Endodermal cell (in vitro differentiated cells): Measurements from ENCODE around the gene FAM50A. TPM values are rescaled to one million over a fixed set of nuclear protein-coding genes. Genes with fewer than 3 reads are reported as not detected.

Source experiments
- DNase-seq: peaks from one replicate; pipeline ENCODE4 v3.0.0-alpha.2; 2017
- H3K27ac ChIP-seq: 2 replicates; pipeline ENCODE4 v1.5.1; 2013; ENCODE audit warnings: mild to moderate bottlenecking, low read depth, low read length, moderate library complexity
- H3K27me3 ChIP-seq: 2 replicates; pipeline ENCODE4 v1.6.1; 2013; ENCODE audit warnings: mild to moderate bottlenecking, low read length, moderate library complexity; ENCODE audit not compliant: insufficient read depth, control insufficient read depth, poor library complexity, severe bottlenecking
- H3K36me3 ChIP-seq: 2 replicates; pipeline ENCODE4 v1.7.0; 2013; ENCODE audit warnings: mild to moderate bottlenecking, low read length, moderate library complexity; ENCODE audit not compliant: control insufficient read depth, insufficient read depth
- H3K4me1 ChIP-seq: one replicate; pipeline ENCODE4 v1.7.0; 2013; ENCODE audit warnings: low read length; ENCODE audit not compliant: control insufficient read depth, insufficient read depth
- H3K4me3 ChIP-seq: 2 replicates; pipeline ENCODE4 v1.5.1; 2013; ENCODE audit warnings: mild to moderate bottlenecking, low read length, moderate library complexity
- H3K9ac ChIP-seq: 2 replicates; pipeline ENCODE4 v1.6.1; 2013; ENCODE audit warnings: mild to moderate bottlenecking, low read length, moderate library complexity; ENCODE audit not compliant: poor library complexity, severe bottlenecking; ENCODE audit errors: extremely low read depth
- H3K9me3 ChIP-seq: 2 replicates; pipeline ENCODE4 v1.6.1; 2013; ENCODE audit warnings: mild to moderate bottlenecking, low read length, moderate library complexity; ENCODE audit not compliant: control insufficient read depth
- H3K27ac Mint-ChIP-seq: 2 replicates; pipeline ENCODE4 v1.8.0; 2020; ENCODE audit warnings: mixed read lengths
- H3K27me3 Mint-ChIP-seq: 2 replicates; pipeline ENCODE4 v1.8.0; 2021; ENCODE audit warnings: mild to moderate bottlenecking, mixed read lengths; ENCODE audit not compliant: insufficient read depth
- H3K36me3 Mint-ChIP-seq: 2 replicates; pipeline ENCODE4 v1.8.0; 2020; ENCODE audit warnings: low read depth, mixed read lengths
- H3K4me1 Mint-ChIP-seq: 2 replicates; pipeline ENCODE4 v1.8.0; 2020; ENCODE audit warnings: mixed read lengths
- H3K4me3 Mint-ChIP-seq: 2 replicates; pipeline ENCODE4 v1.8.0; 2020; ENCODE audit warnings: mild to moderate bottlenecking, moderate library complexity, mixed read lengths
- H3K9me3 Mint-ChIP-seq: 2 replicates; pipeline ENCODE4 v1.8.0; 2020; ENCODE audit warnings: mild to moderate bottlenecking, mixed read lengths
- CTCF ChIP-seq: fragments of 200-600 bp; sonication (generic); conservative IDR thresholded peaks from 2 replicates; pipeline ENCODE4 v1.5.0; 2021; ENCODE audit warnings: antibody characterized with exemption, mild to moderate bottlenecking
- WGBS, 2 experiments: methylation state at CpG; one replicate each; pipeline versions ENCODE4 v1.1.5 to v1.1.7; 2013; ENCODE audit warnings: missing lambda C conversion rate in 2 of 2, mixed read lengths in 1 of 2; ENCODE audit not compliant: insufficient coverage in 1 of 2, insufficient read length in 1 of 2; 5-methylcytosine and 5-hydroxymethylcytosine counted together
- total RNA-seq, 2 donors: library from RNA; stranded (reverse); fragmentation: NEBNext Ultra II Directional in 1 of 2; extraction: Animal tissue kit (Norgen Biotek cat#: 25700) in 1 of 2; gene quantifications; 2 replicates in 1 of 2; 3 replicates in 1 of 2; pipeline ENCODE4 v1.2.1, GENCODE V29; 2021

Gene FAM50A
- total RNA-seq, 2 donors from 2014 or later: 91.0 to 102 TPM

GRCh38 chrX:154457491-154458115 is 13.7 kb downstream of the FAM50A start:
- peak; percentile 83 for DNase-seq
- H3K27me3 Mint-ChIP-seq: peaks cover 3% of the 10 kb centered on the region
- Histone ChIP-seq H3K4me1 (no peaks in the 10 kb centered on the region), H3K27me3 (no peaks in the 10 kb centered on the region), H3K36me3 (no peaks in the 10 kb centered on the region), H3K4me3 (peak overlapping the region; percentile 73), H3K9ac (no peak overlapping the region), H3K9me3 (no peaks in the 10 kb centered on the region), H3K27ac (no peak overlapping the region)
- H3K4me3 Mint-ChIP-seq: peak overlapping the region; percentile 69
- 7 to 17% methylated on average over 6 to 51 of the region's 65 CpGs for WGBS, 2 experiments
- H3K9me3 Mint-ChIP-seq: peaks cover 68% of the 10 kb centered on the region
- peak overlapping the region; percentile 58 for H3K27ac Mint-ChIP-seq
- no peak for TF ChIP-seq CTCF
- peaks cover 16% of the 10 kb centered on the region for H3K36me3 Mint-ChIP-seq
- no peaks in the 10 kb centered on the region for H3K4me1 Mint-ChIP-seq

- no peaks in the 10 kb centered on the region for H3K36me3 ChIP-seq
- no peaks in the 10 kb centered on the region for H3K4me1 ChIP-seq
- no peaks in the 10 kb centered on the region for H3K9me3 ChIP-seq
- H3K27ac ChIP-seq: peak within 1 kb of the TSS; percentile 81
- TF ChIP-seq CTCF: no peak
- H3K9ac ChIP-seq: peak within 1 kb of the TSS; percentile 47
- H3K27me3 ChIP-seq: no peaks in the 10 kb centered on the region
- Mint-ChIP-seq H3K4me3 (peak within 1 kb of the TSS; percentile 70), H3K4me1 (no peaks in the 10 kb centered on the region), H3K9me3 (peaks cover 67% of the 10 kb centered on the region), H3K27me3 (peaks cover 3% of the 10 kb centered on the region), H3K36me3 (peaks cover 14% of the 10 kb centered on the region), H3K27ac (peak within 1 kb of the TSS; percentile 58)
- peak within 1 kb of the TSS; percentile 80 for H3K4me3 ChIP-seq
- DNase-seq: peak; percentile 68
- 0% methylated on average over 2 to 76 of the region's 88 CpGs for WGBS, 2 experiments
These were observed 14.4 kb downstream of the FAM50A start, which contains the start of gene PLXNA3 for GRCh38 chrX:154458116-154458953. PLXNA3 (plus strand) TSS chrX:154458281; CDS start chrX:154460184, 1,903 bp downstream.

GRCh38 chrX:154458954-154459778 is 15.2 kb downstream of the FAM50A start:
- no peak for TF ChIP-seq CTCF
- no peak overlapping the region for H3K27ac Mint-ChIP-seq

More at GRCh38 chrX:154458954-154459778, 15.2 kb downstream of the FAM50A start:
- Mint-ChIP-seq H3K36me3 (peaks cover 12% of the 10 kb centered on the region), H3K9me3 (peaks cover 64% of the 10 kb centered on the region), H3K4me1 (no peaks in the 10 kb centered on the region), H3K4me3 (peak overlapping the region; percentile 70), H3K27me3 (peaks cover 3% of the 10 kb centered on the region)
- DNase-seq: peak; percentile 58
- Histone ChIP-seq H3K9ac (peak overlapping the region; percentile 47), H3K36me3 (no peaks in the 10 kb centered on the region), H3K27ac (peak overlapping the region; percentile 81), H3K9me3 (no peaks in the 10 kb centered on the region), H3K4me3 (peak overlapping the region; percentile 80), H3K4me1 (no peaks in the 10 kb centered on the region), H3K27me3 (no peaks in the 10 kb centered on the region)
- WGBS, 2 experiments: 38 to 50% methylated on average over 4 to 12 of the region's 15 CpGs
